Activated CD8-positive, alpha-beta T cell treated with anti-CD3 and anti-CD28 coated beads for 36 hours (primary cell): ENCODE measurements around the gene MYH7B. TPM values are rescaled to one million over a fixed set of nuclear protein-coding genes. Genes with fewer than 3 reads are reported as not detected.

Source experiments
- ATAC-seq: fragments of 200-7000 bp; cut with Tn5 transposase; one replicate; pipeline ENCODE4 v1.10.0; 2021; ENCODE audit warnings: mild to moderate bottlenecking, moderate library complexity
- CTCF ChIA-PET: fragments of 350-600 bp; sonication (Branson Sonifier 250); formaldehyde crosslinking; loops from one replicate; lab custom pipeline; 2021; ENCODE audit warnings: antibody characterized with exemption; lab: Charles Lee
- POLR2A ChIA-PET: fragments of 350-600 bp; sonication (Branson Sonifier 250); formaldehyde crosslinking; loops from one replicate; lab custom pipeline; 2021; ENCODE audit warnings: antibody characterized with exemption; lab: Charles Lee
- DNase-seq: peaks from one replicate; pipeline ENCODE4 v3.0.0-alpha.2; 2020
- H3K27ac Mint-ChIP-seq: one replicate; pipeline ENCODE4 v1.8.0; 2021; ENCODE audit warnings: mild to moderate bottlenecking, mixed read lengths
- H3K27me3 Mint-ChIP-seq: one replicate; pipeline ENCODE4 v1.8.0; 2021; ENCODE audit warnings: mixed read lengths
- H3K36me3 Mint-ChIP-seq: one replicate; pipeline ENCODE4 v1.8.0; 2021; ENCODE audit warnings: low read depth, mixed read lengths
- H3K4me1 Mint-ChIP-seq: one replicate; pipeline ENCODE4 v1.8.0; 2021; ENCODE audit warnings: low read depth, mixed read lengths
- H3K4me3 Mint-ChIP-seq: one replicate; pipeline ENCODE4 v1.8.0; 2021; ENCODE audit warnings: mild to moderate bottlenecking, moderate library complexity, mixed read lengths
- H3K9me3 Mint-ChIP-seq: one replicate; pipeline ENCODE4 v1.8.0; 2021; ENCODE audit warnings: mixed read lengths
- intact Hi-C: fragments of 100-400 bp; cut with micrococcal nuclease; formaldehyde crosslinking; loops from one replicate; pipeline ENCODE4 v1.10.0; 2022
- total RNA-seq, 2 experiments: library from RNA; stranded (reverse); gene quantifications; one replicate each; pipeline ENCODE4 v1.2.3, GENCODE V29; 2021
- TF ChIP-seq, protein P1 (sequence below): fragments of 200-600 bp; IDR thresholded peaks from one replicate; pipeline ENCODE4 v1.8.0; 2022; ENCODE audit warnings: antibody characterized with exemption, mild to moderate bottlenecking

The MYH7B gene
- total RNA-seq, 2 experiments from 2014 or later: 0.22 to 0.38 TPM

DNA sequence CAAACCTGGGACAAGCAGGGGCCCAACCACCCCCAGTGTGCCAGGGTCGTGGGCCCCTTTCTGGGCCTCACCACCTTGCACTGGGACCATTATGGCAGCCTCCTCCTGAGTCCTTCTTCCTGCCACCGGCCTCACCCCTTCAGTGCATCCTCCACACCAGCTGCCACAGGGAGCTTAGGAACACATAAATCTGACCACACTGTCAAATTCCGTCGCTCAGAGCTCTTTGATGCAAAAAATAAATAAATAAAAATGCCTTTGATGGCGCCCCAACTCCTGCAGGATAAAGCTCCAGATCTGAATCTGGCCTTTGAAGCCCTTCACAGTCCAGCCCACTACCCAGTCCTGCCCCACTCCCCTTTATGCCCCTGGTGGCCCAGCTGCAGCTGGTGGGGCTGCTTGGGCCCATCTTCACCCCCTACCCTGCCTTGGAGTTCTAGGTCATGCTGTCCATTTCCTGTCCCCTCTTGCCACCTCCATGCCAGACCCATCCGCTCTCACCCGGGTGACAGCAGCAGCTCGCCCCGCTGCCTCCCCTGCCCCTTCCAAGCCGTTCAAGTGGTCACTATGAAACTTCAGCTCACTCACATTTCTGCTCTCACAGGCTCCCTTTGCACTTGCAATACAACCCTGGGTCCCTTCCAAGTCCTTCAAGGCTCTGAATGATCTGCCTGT is 16.0 kb downstream of the MYH7B start:
- ChIA-PET CTCF (interaction anchor here (1.1 kb wide), 1 partner anchor 264 kb away, joined by 3 read pairs; no protein-coding TSS in a partner anchor), POLR2A (no interaction called here)
- TF ChIP-seq, protein P1, sequence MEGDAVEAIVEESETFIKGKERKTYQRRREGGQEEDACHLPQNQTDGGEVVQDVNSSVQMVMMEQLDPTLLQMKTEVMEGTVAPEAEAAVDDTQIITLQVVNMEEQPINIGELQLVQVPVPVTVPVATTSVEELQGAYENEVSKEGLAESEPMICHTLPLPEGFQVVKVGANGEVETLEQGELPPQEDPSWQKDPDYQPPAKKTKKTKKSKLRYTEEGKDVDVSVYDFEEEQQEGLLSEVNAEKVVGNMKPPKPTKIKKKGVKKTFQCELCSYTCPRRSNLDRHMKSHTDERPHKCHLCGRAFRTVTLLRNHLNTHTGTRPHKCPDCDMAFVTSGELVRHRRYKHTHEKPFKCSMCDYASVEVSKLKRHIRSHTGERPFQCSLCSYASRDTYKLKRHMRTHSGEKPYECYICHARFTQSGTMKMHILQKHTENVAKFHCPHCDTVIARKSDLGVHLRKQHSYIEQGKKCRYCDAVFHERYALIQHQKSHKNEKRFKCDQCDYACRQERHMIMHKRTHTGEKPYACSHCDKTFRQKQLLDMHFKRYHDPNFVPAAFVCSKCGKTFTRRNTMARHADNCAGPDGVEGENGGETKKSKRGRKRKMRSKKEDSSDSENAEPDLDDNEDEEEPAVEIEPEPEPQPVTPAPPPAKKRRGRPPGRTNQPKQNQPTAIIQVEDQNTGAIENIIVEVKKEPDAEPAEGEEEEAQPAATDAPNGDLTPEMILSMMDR: no peak
- intact Hi-C loops: no loop called here
- Mint-ChIP-seq H3K4me1 (no peaks in the 10 kb centered on the region), H3K27ac (no peak overlapping the region), H3K9me3 (no peaks in the 10 kb centered on the region), H3K27me3 (no peaks in the 10 kb centered on the region), H3K4me3 (no peak overlapping the region), H3K36me3 (no peaks in the 10 kb centered on the region)
- no peak for DNase-seq
- ATAC-seq: no peak

- no peaks in the 10 kb centered on the region for H3K9me3 Mint-ChIP-seq
- ChIA-PET POLR2A (no interaction called here), CTCF (interaction anchor here (1.7 kb wide), 1 partner anchor 18 kb away, joined by 6 read pairs; the partner anchor contains the start of genes GSS and MYH7B)
- intact Hi-C loops: no loop called here
- H3K27ac Mint-ChIP-seq: no peak overlapping the region
- no peak overlapping the region for H3K4me3 Mint-ChIP-seq
- no peaks in the 10 kb centered on the region for H3K36me3 Mint-ChIP-seq
- no peak for ATAC-seq
- H3K4me1 Mint-ChIP-seq: no peaks in the 10 kb centered on the region
- TF ChIP-seq, protein P1: no peak
- DNase-seq: no peak
- peaks cover 2% of the 10 kb centered on the region for H3K27me3 Mint-ChIP-seq
Measured at GRCh38 chr20:34974246-34974645, 18.6 kb downstream of the MYH7B start.

DNA sequence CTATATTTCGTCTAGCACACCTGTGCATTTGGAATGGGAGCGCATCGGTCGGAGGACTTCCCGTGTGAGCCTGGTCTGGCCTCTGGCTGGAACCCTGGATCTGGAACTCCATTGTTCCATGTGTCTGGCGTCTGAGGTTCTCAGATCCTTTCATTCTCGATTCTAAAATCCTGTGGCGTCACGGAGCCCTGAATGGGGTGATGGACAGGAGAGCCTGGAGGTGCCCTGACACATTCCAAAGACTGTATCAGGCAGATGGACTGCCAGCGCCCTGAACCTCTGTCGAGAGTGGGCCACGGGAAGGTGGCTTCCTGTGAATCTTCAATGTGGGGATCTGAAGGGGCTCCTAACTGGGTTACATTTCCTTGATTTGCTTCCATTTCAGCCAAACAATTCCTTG is 20.6 kb downstream of the MYH7B start:
- ChIA-PET POLR2A (no interaction called here), CTCF (no interaction called here)
- intact Hi-C loops: no loop called here
- no peak overlapping the region for H3K27ac Mint-ChIP-seq
- peaks cover 4% of the 10 kb centered on the region for H3K27me3 Mint-ChIP-seq
- DNase-seq (no peak), ATAC-seq (no peak)
- H3K4me3 Mint-ChIP-seq: no peak overlapping the region
- H3K36me3 Mint-ChIP-seq: no peaks in the 10 kb centered on the region
- TF ChIP-seq, protein P1: no peak
- H3K9me3 Mint-ChIP-seq: no peaks in the 10 kb centered on the region
- H3K4me1 Mint-ChIP-seq: no peaks in the 10 kb centered on the region

DNA sequence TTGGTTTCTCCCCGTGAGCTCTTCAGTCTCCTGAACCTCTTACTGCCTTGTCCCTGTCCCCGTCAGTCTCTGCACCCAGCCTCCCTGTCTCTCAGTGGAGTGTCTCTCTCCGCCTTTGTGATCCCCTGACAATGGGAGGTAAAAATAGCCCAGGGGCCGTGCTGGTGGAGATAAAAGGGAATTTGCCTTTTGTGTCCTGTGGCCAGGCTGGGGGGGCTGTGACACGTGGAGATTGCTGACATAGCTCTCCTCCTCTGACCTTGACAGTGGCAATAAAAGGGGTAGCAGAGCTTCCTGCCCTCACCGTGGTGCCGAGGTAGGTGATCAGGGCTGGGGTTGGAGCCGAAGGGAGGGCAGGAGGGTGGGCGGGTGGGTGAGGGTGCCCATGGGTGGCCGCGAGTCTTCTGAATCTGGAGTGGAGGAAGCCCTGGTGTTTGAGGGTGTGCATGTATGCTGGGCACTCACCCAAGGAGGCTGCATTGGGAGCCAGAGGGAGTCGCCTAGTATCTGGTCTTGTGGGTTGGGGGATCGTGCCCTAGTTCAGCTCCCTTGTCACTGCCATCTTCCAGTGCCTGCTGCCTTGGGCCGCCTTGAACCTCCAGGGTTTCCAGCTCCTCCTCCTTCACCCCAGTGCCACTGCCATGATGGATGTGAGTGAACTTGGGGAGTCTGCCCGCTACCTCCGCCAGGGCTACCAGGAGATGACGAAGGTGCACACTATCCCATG is 21.9 kb downstream of the MYH7B start:
- CTCF ChIA-PET: no interaction called here
- POLR2A ChIA-PET: interaction anchor here (1.0 kb wide), 1 partner anchor 24 kb away, joined by 3 read pairs; no protein-coding TSS in a partner anchor
- Mint-ChIP-seq H3K4me1 (no peaks in the 10 kb centered on the region), H3K4me3 (no peak overlapping the region), H3K9me3 (no peaks in the 10 kb centered on the region), H3K27ac (no peak overlapping the region), H3K36me3 (no peaks in the 10 kb centered on the region), H3K27me3 (peaks cover 10% of the 10 kb centered on the region)
- intact Hi-C loops: no loop called here
- DNase-seq (no peak), ATAC-seq (no peak)
- TF ChIP-seq, protein P1: no peak
